GM12874 (cell line): ENCODE measurements around the gene SEMA3A.

ENCODE experiments used
- TF ChIP-seq, protein P1 (sequence below): IDR thresholded peaks from 2 replicates; pipeline ENCODE4 v1.5.1; 2011; ENCODE audit warnings: low read depth, mild to moderate bottlenecking, control low read depth, low read length, moderate library complexity; ENCODE audit not compliant: insufficient read depth

The SEMA3A gene

DNA sequence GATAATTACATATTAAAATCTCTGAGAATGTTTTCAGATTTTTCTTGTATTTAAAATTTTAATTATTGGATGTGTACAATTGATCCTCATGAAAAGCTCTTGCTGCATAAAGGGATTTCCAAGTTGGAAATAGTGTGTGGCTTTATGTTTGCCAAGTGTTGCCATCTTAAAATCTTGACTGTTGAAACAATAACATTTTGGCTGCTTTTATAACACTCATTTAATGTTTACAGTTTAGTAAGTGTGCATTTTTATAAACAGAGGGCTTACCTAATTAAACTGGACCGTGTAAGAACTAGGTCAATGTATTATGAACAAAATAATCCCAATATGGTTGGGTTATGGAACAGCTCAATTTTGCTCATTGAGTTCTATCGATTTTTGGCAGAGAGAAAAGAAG is 23.9 kb downstream of the SEMA3A start:
- TF ChIP-seq, protein P1, sequence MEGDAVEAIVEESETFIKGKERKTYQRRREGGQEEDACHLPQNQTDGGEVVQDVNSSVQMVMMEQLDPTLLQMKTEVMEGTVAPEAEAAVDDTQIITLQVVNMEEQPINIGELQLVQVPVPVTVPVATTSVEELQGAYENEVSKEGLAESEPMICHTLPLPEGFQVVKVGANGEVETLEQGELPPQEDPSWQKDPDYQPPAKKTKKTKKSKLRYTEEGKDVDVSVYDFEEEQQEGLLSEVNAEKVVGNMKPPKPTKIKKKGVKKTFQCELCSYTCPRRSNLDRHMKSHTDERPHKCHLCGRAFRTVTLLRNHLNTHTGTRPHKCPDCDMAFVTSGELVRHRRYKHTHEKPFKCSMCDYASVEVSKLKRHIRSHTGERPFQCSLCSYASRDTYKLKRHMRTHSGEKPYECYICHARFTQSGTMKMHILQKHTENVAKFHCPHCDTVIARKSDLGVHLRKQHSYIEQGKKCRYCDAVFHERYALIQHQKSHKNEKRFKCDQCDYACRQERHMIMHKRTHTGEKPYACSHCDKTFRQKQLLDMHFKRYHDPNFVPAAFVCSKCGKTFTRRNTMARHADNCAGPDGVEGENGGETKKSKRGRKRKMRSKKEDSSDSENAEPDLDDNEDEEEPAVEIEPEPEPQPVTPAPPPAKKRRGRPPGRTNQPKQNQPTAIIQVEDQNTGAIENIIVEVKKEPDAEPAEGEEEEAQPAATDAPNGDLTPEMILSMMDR: no peak

DNA sequence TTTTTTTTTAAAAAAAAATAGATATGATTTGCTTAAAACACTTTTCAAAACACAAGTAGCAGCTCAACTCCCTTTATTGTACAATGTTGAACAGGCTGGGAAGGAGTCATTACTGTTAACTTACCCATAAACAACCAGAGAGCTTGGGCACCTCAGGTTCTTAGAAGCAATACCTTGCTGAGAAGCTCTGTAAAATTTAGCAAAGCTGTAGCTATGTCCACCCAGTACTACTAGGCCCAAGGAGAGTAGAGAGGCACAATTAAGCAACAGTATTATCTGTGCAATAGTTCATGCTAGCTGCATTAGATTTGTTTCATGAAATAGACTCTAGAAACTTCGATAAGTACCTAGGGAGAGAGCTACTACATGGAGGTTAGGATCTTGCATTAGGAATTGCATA is 32.0 kb downstream of the SEMA3A start:
- TF ChIP-seq, protein P1: no peak

DNA sequence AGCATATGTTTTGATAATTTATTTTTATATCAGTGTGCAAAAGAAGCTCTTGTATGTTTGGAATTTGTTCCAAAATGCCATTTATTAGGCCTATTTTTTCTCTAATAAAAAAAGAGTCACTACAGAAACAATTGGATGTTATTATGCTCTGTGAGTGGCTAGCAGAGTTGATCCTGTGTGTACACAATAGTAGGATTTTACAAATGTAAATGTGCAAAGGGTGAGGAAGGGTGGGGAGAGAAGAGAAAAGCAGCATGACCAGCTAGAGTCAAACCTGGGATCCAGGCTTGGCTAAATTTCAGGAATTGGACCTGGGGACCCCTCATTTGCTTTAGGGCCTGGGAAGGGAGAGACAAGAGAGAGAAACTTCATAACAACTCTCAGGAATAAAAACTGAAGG is 32.5 kb downstream of the SEMA3A start:
- TF ChIP-seq, protein P1: no peak

DNA sequence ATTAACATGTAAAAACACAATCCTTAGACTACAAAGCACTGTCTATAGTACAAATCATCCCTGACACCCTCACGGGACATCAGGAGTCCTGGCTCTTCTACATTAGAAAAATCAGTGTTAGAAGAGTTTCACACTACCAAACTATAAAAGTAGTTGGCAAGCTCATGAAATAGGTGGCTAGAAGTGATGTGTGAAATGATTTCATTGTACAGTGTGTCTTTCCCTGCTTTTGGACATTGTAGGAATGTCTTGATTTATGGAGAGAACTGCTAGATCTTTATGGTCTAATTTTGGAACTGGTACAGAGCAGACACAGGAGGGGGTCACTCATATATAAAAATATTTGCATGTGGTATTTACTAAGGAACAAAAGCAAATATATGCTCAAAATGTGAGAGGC is 33.2 kb downstream of the SEMA3A start:
- TF ChIP-seq, protein P1: no peak

DNA sequence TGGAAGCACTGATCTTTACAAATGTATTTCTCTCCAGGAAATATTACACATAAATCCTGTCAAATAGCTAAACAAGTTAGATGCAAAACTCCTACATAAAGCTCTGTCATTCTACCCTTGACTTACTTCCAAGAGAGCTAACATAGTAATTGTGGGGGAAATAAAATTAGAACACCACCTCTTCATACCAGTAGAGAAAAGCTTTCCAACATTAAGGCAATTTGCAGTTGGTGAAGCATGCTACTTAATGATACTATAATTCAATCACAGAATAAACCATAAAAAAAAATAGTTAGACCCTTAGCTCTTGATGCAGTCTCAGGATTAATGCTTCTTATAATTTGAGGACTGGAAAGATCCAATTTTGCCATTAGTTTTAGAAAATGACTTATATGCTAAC is 35.2 kb downstream of the SEMA3A start:
- TF ChIP-seq, protein P1: no peak

DNA sequence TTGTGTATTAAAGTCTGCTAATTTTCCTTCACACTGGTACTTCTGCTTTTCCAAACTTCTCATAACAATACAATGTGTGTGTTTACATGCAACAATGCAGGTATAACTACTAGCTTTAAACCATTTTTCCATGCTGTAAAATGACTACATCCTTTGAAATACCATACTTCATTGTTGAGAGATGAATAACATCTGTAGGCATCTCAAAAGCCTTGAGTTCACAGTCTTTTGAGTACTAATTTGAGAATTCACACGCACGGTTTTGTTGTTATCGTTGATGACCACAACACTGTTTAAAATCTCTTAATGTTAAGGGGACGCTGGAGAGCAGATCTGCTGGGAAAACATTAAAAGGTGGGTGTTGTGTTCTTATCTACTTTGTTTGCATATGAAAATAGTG is 37.4 kb downstream of the SEMA3A start:
- TF ChIP-seq, protein P1: no peak

DNA sequence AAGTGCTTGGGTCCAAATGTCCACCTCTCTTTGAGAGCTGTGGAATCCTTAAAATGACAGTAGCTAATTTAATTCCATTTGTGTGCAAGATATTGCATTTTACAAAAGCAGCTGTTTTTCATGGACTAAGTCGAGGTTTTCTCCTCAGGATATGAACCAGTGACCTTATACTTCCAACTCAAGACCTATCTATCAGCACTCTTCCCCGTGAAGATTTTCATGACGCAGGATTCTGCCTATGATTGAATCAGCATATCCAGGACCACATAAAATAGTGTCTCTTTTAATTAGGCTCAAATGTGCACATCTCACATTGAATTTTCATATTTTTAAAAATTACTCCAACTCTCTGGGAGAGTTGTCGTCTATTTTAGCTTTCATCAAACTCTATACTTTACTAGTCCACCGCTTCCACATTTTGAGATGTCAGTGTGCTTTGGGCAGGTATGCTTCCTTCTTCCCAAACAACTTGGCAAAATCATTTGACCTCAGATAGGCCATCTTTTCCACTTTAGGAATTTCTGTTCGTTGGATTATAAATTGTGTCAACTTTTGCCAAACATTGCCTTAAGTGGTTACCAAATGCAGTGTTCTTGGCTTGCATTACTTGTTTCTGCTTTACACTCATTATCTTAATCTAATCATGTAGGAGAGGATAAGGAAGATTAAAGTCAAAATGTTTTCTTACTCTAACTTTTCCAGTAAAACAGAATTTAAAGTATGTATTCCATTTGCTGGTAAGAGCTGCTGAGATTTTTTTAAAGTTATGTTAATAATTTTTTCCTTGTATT is 39.4 kb downstream of the SEMA3A start:
- TF ChIP-seq, protein P1: no peak
